ENCODE measurements around the gene TMEM272. TPM values are rescaled to one million over a fixed set of nuclear protein-coding genes. Genes with fewer than 3 reads are reported as not detected.
A peak's percentile ranks its signal among the peaks of the same experiment; 100 is the strongest.

Gene TMEM272
- not detected in 2 replicates for polyA plus RNA-seq (2012; rRNA removed)
- under 0.01 TPM in 1 of 2 replicates, not detected in the other for polyA plus RNA-seq (2012; cell fraction: cytosol; rRNA removed)
- polyA plus RNA-seq (2012; cell fraction: nucleus; rRNA removed), result 0.02 TPM in 2 replicates

DNA sequence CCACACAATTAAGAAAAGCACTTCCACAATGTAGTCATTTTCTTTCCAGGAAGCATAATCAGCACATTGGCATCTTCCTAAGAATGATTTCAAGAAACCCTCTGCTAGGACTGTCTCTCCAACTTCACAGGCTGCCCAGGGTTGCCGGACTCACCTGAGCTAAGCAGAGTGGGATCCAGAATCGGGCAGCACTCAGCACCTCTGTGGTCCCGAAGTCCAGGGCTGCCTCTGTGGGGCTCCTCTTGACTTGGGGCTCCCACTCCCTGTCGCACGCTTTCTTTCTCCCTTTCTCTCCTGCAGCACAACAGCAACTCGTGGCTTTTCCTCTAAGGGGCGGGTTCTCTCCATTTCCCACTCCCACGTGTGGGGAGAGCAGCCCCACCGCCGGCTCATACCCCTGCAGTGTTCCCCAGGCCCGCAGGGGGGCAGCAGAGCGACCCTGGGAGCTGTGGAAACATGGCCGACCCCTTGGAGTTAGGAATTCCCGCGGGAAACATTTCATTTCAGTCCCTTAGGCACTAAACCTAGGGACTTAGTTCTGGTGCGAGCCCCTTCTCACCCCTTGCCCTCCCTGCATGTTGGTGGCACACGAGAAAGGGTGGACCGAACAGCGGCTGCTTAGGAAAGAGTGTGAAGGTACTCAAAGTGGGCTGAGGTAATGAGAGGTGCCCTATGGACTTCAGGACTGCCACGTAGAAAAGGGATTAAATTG is at the start of gene TMEM272:
Gene TMEM272 (minus strand): TSS at position 316 of the 712 bp plus-strand sequence. CDS start 6,647 bp downstream, outside the sequence.
- Histone ChIP-seq H3K9me2 (no peaks in the 10 kb centered on the region), H3K4me1 (ENCODE audit: control insufficient read depth in 1 of 2, insufficient read depth in 2 of 2, low read depth in 1 of 2, low read length in 1 of 2) (peaks cover 2 to 7% of the 10 kb centered on the region in 2 experiments; a peak in 2 of 4 replicates), H3K9ac (no peak within 1 kb of the TSS), H3K27ac (ENCODE audit: low read depth in 2 of 2, low read length in 1 of 2) (no peak within 1 kb of the TSS), H3K79me2 (ENCODE audit: insufficient read depth) (no peaks in the 10 kb centered on the region), H3K4me2 (peak within 1 kb of the TSS; percentile 69), H4K20me1 (ENCODE audit: insufficient read depth) (no peaks in the 10 kb centered on the region), H3K36me3 (replicated peaks in 1 of 2; ENCODE audit: control insufficient read depth in 1 of 2, insufficient read depth in 2 of 2, low read length in 1 of 2) (no peaks in the 10 kb centered on the region), H3K9me3 (no peaks in the 10 kb centered on the region), H3K27me3 (ENCODE audit: insufficient read depth) (no peaks in the 10 kb centered on the region), H3K4me3 (ENCODE audit: low read depth in 2 of 2, low read length in 1 of 2) (peak within 1 kb of the TSS; percentile 25 to 57), H2AFZ (ENCODE audit: low read depth) (peak within 1 kb of the TSS; percentile 90; the same call in 1 of the 2 replicates), H3F3A (replicated peaks; ENCODE audit: insufficient read depth) (peaks cover 3% of the 10 kb centered on the region)
- peak; percentile 90 for TF ChIP-seq YY1 (IDR thresholded peaks at IDR 0.05; ENCODE audit: low read depth)
- TF ChIP-seq, protein P1, sequence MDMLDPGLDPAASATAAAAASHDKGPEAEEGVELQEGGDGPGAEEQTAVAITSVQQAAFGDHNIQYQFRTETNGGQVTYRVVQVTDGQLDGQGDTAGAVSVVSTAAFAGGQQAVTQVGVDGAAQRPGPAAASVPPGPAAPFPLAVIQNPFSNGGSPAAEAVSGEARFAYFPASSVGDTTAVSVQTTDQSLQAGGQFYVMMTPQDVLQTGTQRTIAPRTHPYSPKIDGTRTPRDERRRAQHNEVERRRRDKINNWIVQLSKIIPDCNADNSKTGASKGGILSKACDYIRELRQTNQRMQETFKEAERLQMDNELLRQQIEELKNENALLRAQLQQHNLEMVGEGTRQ (IDR thresholded peaks at IDR 0.05; ENCODE audit: borderline replicate concordance, low read depth, low read length), result no peak
- TF ChIP-seq SMC3 (IDR thresholded peaks at IDR 0.05; ENCODE audit: low read depth, low read length), result peak; percentile 45
- no peak for TF ChIP-seq GATA2 (CRISPR knock-in tag; IDR thresholded peaks at IDR 0.05)
- no peak for TF ChIP-seq RXRA (IDR thresholded peaks at IDR 0.05; ENCODE audit: borderline replicate concordance, low read depth)
- TF ChIP-seq RFX5 (IDR thresholded peaks at IDR 0.05; ENCODE audit: low read length), result no peak
- TF ChIP-seq FOXM1 (IDR thresholded peaks at IDR 0.05; ENCODE audit: low read depth), result no peak
- TF ChIP-seq TAF1 (IDR thresholded peaks at IDR 0.05; ENCODE audit: borderline replicate concordance, low read depth, low read length), result no peak
- TF ChIP-seq MAX (IDR thresholded peaks at IDR 0.05; ENCODE audit: low read depth), result no peak
- TF ChIP-seq MXI1 (IDR thresholded peaks at IDR 0.05; ENCODE audit: low read depth, low read length), result peak; percentile 59
- TF ChIP-seq TEAD4 (IDR thresholded peaks at IDR 0.05; ENCODE audit: borderline replicate concordance, insufficient read depth), result no peak
- TF ChIP-seq, protein P2, sequence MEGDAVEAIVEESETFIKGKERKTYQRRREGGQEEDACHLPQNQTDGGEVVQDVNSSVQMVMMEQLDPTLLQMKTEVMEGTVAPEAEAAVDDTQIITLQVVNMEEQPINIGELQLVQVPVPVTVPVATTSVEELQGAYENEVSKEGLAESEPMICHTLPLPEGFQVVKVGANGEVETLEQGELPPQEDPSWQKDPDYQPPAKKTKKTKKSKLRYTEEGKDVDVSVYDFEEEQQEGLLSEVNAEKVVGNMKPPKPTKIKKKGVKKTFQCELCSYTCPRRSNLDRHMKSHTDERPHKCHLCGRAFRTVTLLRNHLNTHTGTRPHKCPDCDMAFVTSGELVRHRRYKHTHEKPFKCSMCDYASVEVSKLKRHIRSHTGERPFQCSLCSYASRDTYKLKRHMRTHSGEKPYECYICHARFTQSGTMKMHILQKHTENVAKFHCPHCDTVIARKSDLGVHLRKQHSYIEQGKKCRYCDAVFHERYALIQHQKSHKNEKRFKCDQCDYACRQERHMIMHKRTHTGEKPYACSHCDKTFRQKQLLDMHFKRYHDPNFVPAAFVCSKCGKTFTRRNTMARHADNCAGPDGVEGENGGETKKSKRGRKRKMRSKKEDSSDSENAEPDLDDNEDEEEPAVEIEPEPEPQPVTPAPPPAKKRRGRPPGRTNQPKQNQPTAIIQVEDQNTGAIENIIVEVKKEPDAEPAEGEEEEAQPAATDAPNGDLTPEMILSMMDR (IDR thresholded peaks at IDR 0.05), result peak; percentile 84
- no peak for TF ChIP-seq JUND (IDR thresholded peaks at IDR 0.05)
- TF ChIP-seq MEF2A (IDR thresholded peaks at IDR 0.05; ENCODE audit: borderline replicate concordance, low read depth), result no peak
- no peak for TF ChIP-seq FOXJ3 (CRISPR knock-in tag; IDR thresholded peaks at IDR 0.05)
- TF ChIP-seq RAD21 (IDR thresholded peaks at IDR 0.05; ENCODE audit: low read length), result peak; percentile 51
- TF ChIP-seq, protein P3, sequence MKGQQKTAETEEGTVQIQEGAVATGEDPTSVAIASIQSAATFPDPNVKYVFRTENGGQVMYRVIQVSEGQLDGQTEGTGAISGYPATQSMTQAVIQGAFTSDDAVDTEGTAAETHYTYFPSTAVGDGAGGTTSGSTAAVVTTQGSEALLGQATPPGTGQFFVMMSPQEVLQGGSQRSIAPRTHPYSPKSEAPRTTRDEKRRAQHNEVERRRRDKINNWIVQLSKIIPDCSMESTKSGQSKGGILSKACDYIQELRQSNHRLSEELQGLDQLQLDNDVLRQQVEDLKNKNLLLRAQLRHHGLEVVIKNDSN (IDR thresholded peaks at IDR 0.05; ENCODE audit: borderline replicate concordance, low read depth), result no peak
- TF ChIP-seq EZH2phosphoT487 (IDR thresholded peaks at IDR 0.05; ENCODE audit: borderline replicate concordance, low read depth), result no peak
- no peak for TF ChIP-seq REST (IDR thresholded peaks at IDR 0.05; ENCODE audit: low read depth, low read length)
- TF ChIP-seq NRF1 (IDR thresholded peaks at IDR 0.05; ENCODE audit: low read depth, low read length), result no peak
- no peak for TF ChIP-seq RCOR1 (IDR thresholded peaks at IDR 0.05; ENCODE audit: low read length)
- ChIA-PET POLR2A (no interaction called here), CTCF (interaction anchor here (0.6 to 4.8 kb wide), 12 partner anchors 8 to 154 kb away, joined by 3 to 36 read pairs (median 4); no protein-coding TSS in a partner anchor)
- 28% methylated on average over 20 of the region's 20 CpGs for WGBS (ENCODE audit: low lambda C conversion rate)
- peak; percentile 87 for DNase-seq

Data from SK-N-SH (cell line).